Measurements from ENCODE around the gene ZNF688. TPM values are rescaled to one million over a fixed set of nuclear protein-coding genes. Genes with fewer than 3 reads are reported as not detected.

The ZNF688 gene
- total RNA-seq, 4 donors from 2014 or later: 38.6 to 53.3 (median 41.1) TPM

- TF ChIP-seq POLR2A (IDR thresholded peaks at IDR 0.05) (no peak), CTCF (IDR thresholded peaks at IDR 0.05) (no peak)
- no peak overlapping the region for H3K4me3 ChIP-seq
- H3K27me3 ChIP-seq: no peaks in the 10 kb centered on the region
- no peak overlapping the region for H3K27ac ChIP-seq
- no peaks in the 10 kb centered on the region for H3K9me3 ChIP-seq
- H3K36me3 ChIP-seq: peaks cover 0 to 15% (median 0%) of the 10 kb centered on the region in 3 donors
- no peak for DNase-seq
- peaks cover 0 to 27% (median 0%) of the 10 kb centered on the region in 4 donors for H3K4me1 ChIP-seq
Measured at GRCh38 chr16:30530163-30531037, 41.1 kb downstream of the ZNF688 start.

- H3K27ac ChIP-seq: no peak overlapping the region
- TF ChIP-seq POLR2A (IDR thresholded peaks at IDR 0.05) (no peak), CTCF (IDR thresholded peaks at IDR 0.05) (no peak)
- DNase-seq: no peak
- no peaks in the 10 kb centered on the region for H3K27me3 ChIP-seq
- no peak overlapping the region for H3K4me3 ChIP-seq
- no peaks in the 10 kb centered on the region for H3K9me3 ChIP-seq
- peaks cover 0 to 39% (median 0%) of the 10 kb centered on the region in 4 donors for H3K4me1 ChIP-seq
- H3K36me3 ChIP-seq: peaks cover 0 to 27% (median 0%) of the 10 kb centered on the region in 3 donors
Measured at GRCh38 chr16:30528799-30529457, 42.6 kb downstream of the ZNF688 start.

- peak in 2 of 3 donors; percentile 64 to 71 for DNase-seq
- Histone ChIP-seq H3K4me3 (peak overlapping the region; percentile 73 to 97 (median 89)), H3K36me3 (peaks cover 0 to 22% (median 0%) of the 10 kb centered on the region in 3 donors), H3K4me1 (peaks cover 0 to 37% (median 1%) of the 10 kb centered on the region in 4 donors), H3K9me3 (no peaks in the 10 kb centered on the region), H3K27me3 (no peaks in the 10 kb centered on the region), H3K27ac (peak overlapping the region; percentile 92 to 100 (median 98))
- TF ChIP-seq CTCF (IDR thresholded peaks at IDR 0.05) (peak in 1 of 6 experiments; percentile 7), POLR2A (IDR thresholded peaks at IDR 0.05) (no peak)
Measured at GRCh38 chr16:30527635-30528178, 43.8 kb downstream of the ZNF688 start.

GRCh38 chr16:30526823-30527634, 44.5 kb downstream of the ZNF688 start:
- Histone ChIP-seq H3K4me1 (peaks cover 0 to 40% (median 2%) of the 10 kb centered on the region in 4 donors), H3K9me3 (no peaks in the 10 kb centered on the region), H3K36me3 (peaks cover 0 to 15% (median 0%) of the 10 kb centered on the region in 3 donors), H3K27me3 (no peaks in the 10 kb centered on the region), H3K27ac (peak overlapping the region; percentile 92 to 100 (median 98)), H3K4me3 (peak overlapping the region; percentile 73 to 97 (median 89))
- TF ChIP-seq POLR2A (IDR thresholded peaks at IDR 0.05) (peak; percentile 73 to 85), CTCF (IDR thresholded peaks at IDR 0.05) (peak in 4 of 6 experiments; percentile 39 to 56 (median 52))
- peak; percentile 98 to 99 (median 99) for DNase-seq
